ENCODE results near the gene CKAP4. TPM values are rescaled to one million over a fixed set of nuclear protein-coding genes. Genes with fewer than 3 reads are reported as not detected.

Gene CKAP4
- total and polyA plus RNA-seq, 2 of the 13 experiments (the other 11 are each of a cell fraction or from before 2014, with no cell fraction given): 39.2 to 70.2 TPM

- TF ChIP-seq ZNF574 (CRISPR knock-in tag; IDR thresholded peaks at IDR 0.05) (peak; percentile 54), E2F2 (CRISPR knock-in tag; IDR thresholded peaks at IDR 0.05; ENCODE audit: borderline replicate concordance) (no peak), U2AF2 (IDR thresholded peaks at IDR 0.05; ENCODE audit: low read depth, low read length) (no peak), ZNF260 (CRISPR knock-in tag; IDR thresholded peaks at IDR 0.05; ENCODE audit: borderline replicate concordance, low read depth) (no peak), PAWR (CRISPR knock-in tag; IDR thresholded peaks at IDR 0.05; ENCODE audit: borderline replicate concordance) (no peak), TFE3 (CRISPR knock-in tag; IDR thresholded peaks at IDR 0.05) (peak; percentile 66), ZNF609 (CRISPR knock-in tag; IDR thresholded peaks at IDR 0.05; ENCODE audit: borderline replicate concordance) (peak; percentile 89), ZNF747 (CRISPR knock-in tag; IDR thresholded peaks at IDR 0.05; ENCODE audit: borderline replicate concordance) (0 out of 2 replicates have a peak, but pooled peaks have one; percentile 37), ZNF619 (CRISPR knock-in tag; IDR thresholded peaks at IDR 0.05) (no peak), TFAP4 (IDR thresholded peaks at IDR 0.05; ENCODE audit: borderline replicate concordance, low read depth) (peak; percentile 59; the same call in 1 of the 2 replicates), CERS6 (CRISPR knock-in tag; IDR thresholded peaks at IDR 0.05) (no peak), MAFG (CRISPR knock-in tag; IDR thresholded peaks at IDR 0.05) (no peak), SMAD9 (CRISPR knock-in tag; IDR thresholded peaks at IDR 0.05) (no peak), PHF21A (CRISPR knock-in tag; IDR thresholded peaks at IDR 0.05) (peak; percentile 90), NFKB2 (CRISPR knock-in tag; IDR thresholded peaks at IDR 0.05; ENCODE audit: borderline replicate concordance) (peak; percentile 41), ZNF788 (CRISPR knock-in tag; IDR thresholded peaks at IDR 0.05; ENCODE audit: borderline replicate concordance) (peak; percentile 74; the same call in 1 of the 2 replicates)
Observed at GRCh38 chr12:106284358-106285105, 36.7 kb upstream of the CKAP4 start (continued).

All from HepG2 (cell line).